Raji (cell line): ENCODE data around the gene SYCE3.

Source experiments
- POLR2A ChIP-seq: IDR thresholded peaks from 2 replicates; pipeline ENCODE4 v1.6.1; 2011; ENCODE audit warnings: low read depth, low read length, control low read depth; ENCODE audit not compliant: insufficient read depth

The SYCE3 gene

GRCh38 chr22:50601669-50602337 lies 39.1 kb upstream of the SYCE3 start:
- no peak for TF ChIP-seq POLR2A

- TF ChIP-seq POLR2A, result no peak
Observed at GRCh38 chr22:50600967-50601668, 38.4 kb upstream of the SYCE3 start.

GRCh38 chr22:50600538-50600937 lies 37.8 kb upstream of the SYCE3 start, which contains the start of gene MAPK8IP2:
Gene MAPK8IP2 (plus strand): TSS chr22:50600793. CDS start chr22:50600819, 26 bp downstream.
- no peak for TF ChIP-seq POLR2A

GRCh38 chr22:50599816-50600455 lies 37.2 kb upstream of the SYCE3 start:
- TF ChIP-seq POLR2A, result no peak

- no peak for TF ChIP-seq POLR2A
Observed at GRCh38 chr22:50597097-50597496, 34.4 kb upstream of the SYCE3 start.

GRCh38 chr22:50595189-50595588 lies 32.5 kb upstream of the SYCE3 start:
- TF ChIP-seq POLR2A, result no peak

DNA sequence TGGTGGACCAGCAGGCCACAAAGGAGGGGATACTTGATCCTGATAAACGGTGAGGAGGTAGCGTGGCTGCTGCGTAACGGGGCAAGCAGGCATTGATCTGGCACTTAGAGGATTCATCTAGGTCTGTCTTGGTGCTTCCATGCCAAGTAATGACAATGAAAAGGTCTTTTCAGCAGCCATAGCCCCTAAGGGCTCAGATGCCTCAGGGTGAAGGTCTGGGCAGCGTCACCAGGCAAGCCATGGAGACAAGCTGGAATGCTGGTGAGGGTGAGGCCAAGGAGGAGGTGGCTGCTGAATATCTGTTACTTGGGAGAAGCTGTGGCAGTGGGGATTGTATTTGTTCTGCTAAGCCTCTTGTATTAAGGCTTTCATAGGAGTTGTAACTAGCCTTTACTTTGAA lies 24.7 kb upstream of the SYCE3 start:
- no peak for TF ChIP-seq POLR2A

- TF ChIP-seq POLR2A, result no peak
Observed at GRCh38 chr22:50586416-50586815, 23.7 kb upstream of the SYCE3 start.

DNA sequence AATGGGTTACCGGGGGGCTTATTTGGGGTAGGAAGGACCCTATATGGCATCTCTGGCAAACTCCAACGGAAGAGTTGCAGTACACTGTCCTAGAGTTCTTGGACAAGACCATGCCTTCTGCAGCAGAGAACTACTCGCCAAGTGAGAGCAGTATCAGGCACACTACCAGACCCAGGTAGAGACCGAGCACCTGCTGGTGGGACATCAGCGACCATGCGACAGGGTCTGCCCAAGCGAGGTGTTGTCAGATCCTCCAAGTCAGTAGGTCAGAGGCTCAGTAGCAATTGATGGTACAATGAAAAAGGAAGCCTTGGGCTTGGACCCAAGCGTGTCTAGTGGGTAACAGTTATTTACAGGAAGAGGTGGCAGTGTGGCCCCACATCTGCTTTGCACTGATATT lies 23.1 kb upstream of the SYCE3 start:
- TF ChIP-seq POLR2A, result peak; percentile 35; the same call in 1 of the 2 replicates

- TF ChIP-seq POLR2A, result peak; percentile 17; the same call in 1 of the 2 replicates
Observed at GRCh38 chr22:50585238-50585637, 22.5 kb upstream of the SYCE3 start.

GRCh38 chr22:50584106-50585096 lies 21.7 kb upstream of the SYCE3 start:
- TF ChIP-seq POLR2A, result no peak

DNA sequence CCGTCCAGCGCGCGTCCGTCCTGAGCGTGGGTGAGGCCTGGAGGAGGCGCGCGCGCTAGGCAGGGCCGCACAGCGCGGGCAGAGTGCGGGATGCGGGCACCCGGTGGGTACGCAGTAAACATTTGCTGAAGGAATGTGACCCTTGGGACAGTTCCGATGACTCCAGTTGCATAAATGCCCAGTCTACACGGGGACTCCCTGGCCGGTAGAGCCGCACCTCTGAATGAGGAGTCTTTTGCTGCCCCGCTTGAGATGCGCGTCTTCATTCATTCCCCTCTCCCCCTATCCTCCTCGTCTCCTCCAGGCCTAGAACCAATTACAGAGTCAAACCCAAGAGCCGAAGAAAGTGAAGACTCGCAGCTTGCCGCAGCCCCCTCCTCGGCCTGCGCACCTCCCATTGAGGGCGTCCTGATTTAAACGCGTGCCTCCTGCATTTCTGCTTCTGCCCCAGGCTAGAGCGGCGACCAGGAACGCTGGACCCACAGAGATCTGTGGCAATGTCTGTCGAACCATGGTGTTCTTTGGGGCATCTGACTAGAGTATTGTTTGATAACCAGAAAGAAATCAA lies 20.7 kb upstream of the SYCE3 start:
- TF ChIP-seq POLR2A, result no peak; the same call in 1 of the 2 replicates

GRCh38 chr22:50582493-50583293 lies 20.0 kb upstream of the SYCE3 start, which contains the start of gene CHKB:
Gene CHKB (minus strand): TSS chr22:50582849. CDS start chr22:50582781, 68 bp downstream.
- peak; percentile 73 for TF ChIP-seq POLR2A
